LNCaP clone FGC (cell line): ENCODE measurements around the gene DDX3X.
A peak's percentile ranks its signal among the peaks of the same experiment; 100 is the strongest.

ENCODE experiments used
- DNase-seq: peaks from one replicate; pipeline ENCODE4 v3.0.0-alpha.2; 2011; ENCODE audit warnings: low read depth
- H3K4me3 ChIP-seq: 2 replicates; pipeline ENCODE4 v1.5.1; 2011; ENCODE audit warnings: mild to moderate bottlenecking, low read depth, low read length, control low read depth
- CTCF ChIP-seq: IDR thresholded peaks from 2 replicates; pipeline ENCODE4 v1.5.1; 2012; ENCODE audit warnings: mild to moderate bottlenecking; ENCODE audit not compliant: control insufficient read depth, insufficient read depth; ENCODE audit errors: extremely low read depth

Gene DDX3X

GRCh38 chrX:41327341-41327740 lies 6.6 kb upstream of the DDX3X start:
- no peak overlapping the region for H3K4me3 ChIP-seq
- no peak for TF ChIP-seq CTCF
- DNase-seq: no peak

GRCh38 chrX:41329101-41329500 lies 4.9 kb upstream of the DDX3X start:
- DNase-seq: no peak
- TF ChIP-seq CTCF: no peak
- no peak overlapping the region for H3K4me3 ChIP-seq

GRCh38 chrX:41332005-41332404 lies 2.0 kb upstream of the DDX3X start:
- no peak for TF ChIP-seq CTCF
- DNase-seq: no peak
- peak overlapping the region; percentile 94 for H3K4me3 ChIP-seq

- DNase-seq: no peak
- H3K4me3 ChIP-seq: peak overlapping the region; percentile 94
- no peak for TF ChIP-seq CTCF
Measured at GRCh38 chrX:41332408-41333002, 1.5 kb upstream of the DDX3X start.

GRCh38 chrX:41333003-41333743 lies 789 bp upstream of the DDX3X start:
- peak overlapping the region; percentile 94 for H3K4me3 ChIP-seq
- no peak for TF ChIP-seq CTCF
- DNase-seq: peak; percentile 72

- DNase-seq: no peak
- no peak for TF ChIP-seq CTCF
Measured at GRCh38 chrX:41334363-41335197, 618 bp downstream of the DDX3X start.

More at GRCh38 chrX:41334363-41335197, 618 bp downstream of the DDX3X start:
- peak overlapping the region; percentile 94 for H3K4me3 ChIP-seq
